Naive thymus-derived CD4-positive, alpha-beta T cell (primary cell): ENCODE results near the gene ALPI. TPM values are rescaled to one million over a fixed set of nuclear protein-coding genes. Genes with fewer than 3 reads are reported as not detected.

Experiments
- ATAC-seq: fragments of 150-1000 bp; cut with Tn5 transposase; 2 replicates; pipeline ENCODE4 v1.10.0; 2021; ENCODE audit warnings: mild to moderate bottlenecking, moderate library complexity
- CTCF ChIA-PET: fragments of 350-600 bp; sonication (Branson Sonifier 250); formaldehyde crosslinking; loops from one replicate; lab custom pipeline; 2021; ENCODE audit warnings: antibody characterized with exemption; lab: Charles Lee
- POLR2A ChIA-PET: fragments of 350-600 bp; sonication (Branson Sonifier 250); formaldehyde crosslinking; loops from one replicate; lab custom pipeline; 2021; ENCODE audit warnings: antibody characterized with exemption, inconsistent platforms; lab: Charles Lee
- DNase-seq, 9 donors: peaks; one replicate each; pipeline versions ENCODE4 v3.0.0 to v3.0.0-alpha.2; 2020 to 2022; ENCODE audit warnings: mixed read lengths in 1 of 9
- H3K27ac ChIP-seq: one replicate; pipeline ENCODE4 v1.7.0; 2013; ENCODE audit warnings: mild to moderate bottlenecking, low read depth, low read length, moderate library complexity
- H3K27me3 ChIP-seq, 2 donors: one replicate each; pipeline ENCODE4 v1.7.0; 2013; ENCODE audit warnings: low read length in 2 of 2, mild to moderate bottlenecking in 2 of 2, moderate library complexity in 2 of 2; ENCODE audit not compliant: control insufficient read depth in 2 of 2, insufficient read depth in 2 of 2
- H3K36me3 ChIP-seq, 3 experiments: 1 replicate in 2 of 3; 2 replicates in 1 of 3; pipeline ENCODE4 v1.7.0; 2013; ENCODE audit warnings: low read length in 3 of 3, mild to moderate bottlenecking in 3 of 3, moderate library complexity in 1 of 3; ENCODE audit not compliant: insufficient read depth in 3 of 3, control insufficient read depth in 2 of 3
- H3K4me1 ChIP-seq, 2 donors: one replicate each; pipeline ENCODE4 v1.7.0; 2013; ENCODE audit warnings: low read length in 2 of 2, mild to moderate bottlenecking in 2 of 2, moderate library complexity in 1 of 2; ENCODE audit not compliant: control insufficient read depth in 2 of 2, insufficient read depth in 2 of 2
- H3K4me3 ChIP-seq: 2 replicates; pipeline ENCODE4 v1.7.0; 2013; ENCODE audit warnings: mild to moderate bottlenecking, low read length
- H3K9me3 ChIP-seq, 3 experiments: 1 replicate in 2 of 3; 2 replicates in 1 of 3; pipeline ENCODE4 v1.7.0; 2013; ENCODE audit warnings: low read length in 3 of 3; ENCODE audit not compliant: control insufficient read depth in 2 of 3
- H3K27ac Mint-ChIP-seq, 9 donors: one replicate each; pipeline ENCODE4 v1.8.0; 2020 to 2022; ENCODE audit warnings: mixed read lengths in 9 of 9, mild to moderate bottlenecking in 8 of 9, moderate library complexity in 5 of 9, inconsistent platforms in 2 of 9
- H3K27me3 Mint-ChIP-seq, 5 donors: one replicate each; pipeline ENCODE4 v1.8.0; 2021 to 2022; ENCODE audit warnings: mixed read lengths in 5 of 5, mild to moderate bottlenecking in 1 of 5
- H3K36me3 Mint-ChIP-seq, 5 donors: one replicate each; pipeline ENCODE4 v1.8.0; 2020 to 2022; ENCODE audit warnings: mixed read lengths in 5 of 5, mild to moderate bottlenecking in 3 of 5, inconsistent platforms in 1 of 5
- H3K4me1 Mint-ChIP-seq, 7 donors: one replicate each; pipeline ENCODE4 v1.8.0; 2020 to 2022; ENCODE audit warnings: mixed read lengths in 7 of 7, mild to moderate bottlenecking in 3 of 7, inconsistent platforms in 1 of 7
- H3K4me3 Mint-ChIP-seq, 10 donors: one replicate each; pipeline ENCODE4 v1.8.0; 2020 to 2022; ENCODE audit warnings: mild to moderate bottlenecking in 10 of 10, mixed read lengths in 10 of 10, moderate library complexity in 6 of 10, inconsistent platforms in 2 of 10
- H3K9me3 Mint-ChIP-seq, 11 donors: one replicate each; pipeline ENCODE4 v1.8.0; 2020 to 2022; ENCODE audit warnings: mixed read lengths in 11 of 11, mild to moderate bottlenecking in 4 of 11, inconsistent platforms in 1 of 11, moderate library complexity in 1 of 11
- intact Hi-C, 2 donors: fragments of 100-400 bp; cut with micrococcal nuclease; formaldehyde crosslinking; loops; one replicate each; pipeline ENCODE4 v1.15.1; 2023
- polyA plus RNA-seq, 2 donors: library from polyadenylated mRNA; unstranded; fragments of 300-500 nt; fragmentation: Illumina TruSeq; gene quantifications; one replicate each; pipeline ENCODE4 v1.2.3, GENCODE V29; 2021
- total RNA-seq, 6 experiments: library from RNA in 5 of 6; stranded (reverse) in 5 of 6; gene quantifications; 1 replicate in 5 of 6; 2 replicates in 1 of 6; pipeline ENCODE4 v1.2.3 and lab custom pipeline; 2021 to 2026

Gene ALPI
- total and polyA plus RNA-seq, 7 experiments from 2014 or later, result not detected

DNA sequence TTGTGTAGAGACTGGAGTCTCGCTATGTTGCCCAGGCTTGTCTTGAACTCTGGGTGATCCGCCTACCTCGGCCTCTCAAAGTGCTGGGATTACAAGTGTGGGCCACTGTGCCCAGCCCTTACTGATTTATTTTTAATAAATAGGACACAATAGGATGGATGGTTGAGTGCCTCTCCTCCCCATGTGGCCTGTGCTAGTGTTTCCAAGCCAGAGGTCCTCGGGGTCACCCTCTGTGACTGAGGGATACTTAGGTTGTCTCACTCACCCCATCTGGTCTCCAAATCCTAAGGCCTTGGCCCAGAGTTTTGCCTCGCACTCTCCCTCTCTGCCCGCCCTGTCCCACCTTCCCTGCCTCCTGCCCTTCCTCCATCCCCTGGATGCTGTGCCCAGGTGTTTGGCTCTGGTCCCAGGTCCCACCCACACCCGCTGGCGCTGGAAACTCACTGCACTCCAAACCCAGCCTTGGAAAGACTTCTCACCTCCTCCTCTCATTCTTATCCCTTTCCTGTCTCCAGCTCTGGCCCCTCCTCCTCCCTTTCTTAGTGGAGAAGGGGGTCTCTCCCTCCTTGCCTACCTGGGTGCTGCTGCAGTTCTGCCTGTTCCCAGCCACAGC, 36.4 kb downstream of the ALPI start:
- H3K36me3 Mint-ChIP-seq, result no peaks in the 10 kb centered on the region
- intact Hi-C loops, result no loop called here
- POLR2A ChIA-PET, result no interaction called here
- Histone ChIP-seq H3K4me1 (no peaks in the 10 kb centered on the region), H3K27ac (no peak overlapping the region), H3K27me3 (no peaks in the 10 kb centered on the region), H3K36me3 (no peaks in the 10 kb centered on the region), H3K4me3 (no peak overlapping the region), H3K9me3 (no peaks in the 10 kb centered on the region)
- peaks cover 0 to 5% (median 4%) of the 10 kb centered on the region in 7 donors for H3K4me1 Mint-ChIP-seq
- DNase-seq (no peak), ATAC-seq (no peak)
- H3K27me3 Mint-ChIP-seq, result peaks cover 20 to 38% (median 25%) of the 10 kb centered on the region in 5 donors
- no peak overlapping the region for H3K4me3 Mint-ChIP-seq
- no peak overlapping the region for H3K27ac Mint-ChIP-seq
- CTCF ChIA-PET, result no interaction called here
- H3K9me3 Mint-ChIP-seq, result no peaks in the 10 kb centered on the region

DNA sequence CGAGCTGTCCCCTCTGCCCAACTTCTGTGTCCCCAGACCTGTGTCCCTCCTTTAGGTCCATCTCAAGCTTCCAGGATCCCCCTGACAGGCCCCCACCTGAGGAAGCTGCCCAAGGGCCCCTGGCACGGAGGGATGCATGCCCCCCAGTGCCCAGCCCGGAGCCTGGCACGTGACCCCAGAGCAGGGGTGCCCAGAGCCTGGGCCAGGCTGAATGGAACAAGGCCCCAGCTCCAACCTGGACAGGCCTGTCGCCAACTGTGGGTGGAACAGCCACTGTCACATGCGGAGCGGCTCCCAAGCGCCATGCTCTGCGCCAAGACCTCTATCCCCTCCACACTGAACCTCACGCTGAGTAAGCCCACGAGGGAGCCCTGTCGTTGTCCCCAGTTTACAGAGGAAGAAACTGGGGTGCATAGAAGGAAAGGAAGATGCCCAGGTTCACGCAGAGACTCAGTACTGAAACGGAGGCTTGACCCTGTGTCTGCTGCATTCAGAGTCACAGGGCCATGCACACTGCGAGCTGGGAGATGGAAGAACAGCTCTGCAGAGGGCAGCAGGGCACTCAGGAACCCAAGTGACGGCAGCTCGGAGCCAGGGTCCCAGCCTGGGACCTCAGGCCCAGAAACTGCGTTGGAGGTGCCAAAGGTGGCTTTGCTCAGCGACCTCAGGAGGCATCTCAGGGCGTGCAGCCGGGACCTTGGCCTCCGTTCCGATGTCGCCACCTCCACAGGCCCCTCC, 37.2 kb downstream of the ALPI start:
- H3K27me3 Mint-ChIP-seq, result peaks cover 20 to 35% (median 25%) of the 10 kb centered on the region in 5 donors
- CTCF ChIA-PET, result no interaction called here

DNA sequence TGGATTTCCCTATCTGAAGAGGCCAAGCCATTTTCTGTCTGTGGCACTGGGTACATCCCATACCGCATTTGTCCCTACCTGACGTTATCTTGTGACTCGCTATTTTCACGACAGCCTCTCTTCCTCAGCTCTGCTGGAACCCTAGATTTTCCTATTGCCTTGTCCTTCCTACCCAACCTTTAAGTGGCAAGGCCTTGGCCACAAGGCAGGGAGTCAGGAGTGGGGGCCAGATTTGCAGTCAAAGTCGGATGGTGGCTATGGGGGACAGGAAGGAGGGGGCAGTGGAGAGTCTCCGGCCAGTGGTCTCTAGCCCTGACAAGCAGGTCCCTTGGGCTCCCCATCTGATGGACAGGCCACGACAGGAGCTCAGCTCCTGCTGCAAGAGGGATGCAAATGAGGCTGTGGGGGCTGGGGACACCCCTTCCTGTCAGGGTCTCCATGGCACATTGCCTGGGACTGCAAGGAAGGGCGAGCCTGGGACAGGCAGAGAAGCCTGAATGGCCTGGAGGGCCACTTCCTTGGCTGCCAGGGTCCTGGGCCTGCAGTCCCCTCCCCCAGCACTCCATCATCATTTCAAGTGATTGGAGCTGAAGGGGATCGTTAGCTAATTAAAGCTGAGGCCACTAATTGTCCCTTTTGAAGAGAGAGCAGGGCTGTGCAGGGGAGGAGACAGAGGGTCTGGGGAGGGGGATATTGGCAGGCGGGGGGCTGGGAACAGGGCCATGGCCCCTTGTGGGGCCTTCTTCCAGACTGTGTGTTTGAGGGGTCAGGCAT, 37.9 kb downstream of the ALPI start:
- H3K36me3 Mint-ChIP-seq, result no peaks in the 10 kb centered on the region

More for the DNA sequence above, 37.2 kb downstream of the ALPI start:
- Mint-ChIP-seq H3K27ac (no peak overlapping the region), H3K4me3 (no peak overlapping the region), H3K36me3 (no peaks in the 10 kb centered on the region), H3K4me1 (peaks cover 0 to 5% (median 4%) of the 10 kb centered on the region in 7 donors), H3K9me3 (no peaks in the 10 kb centered on the region)
- H3K4me3 ChIP-seq, result no peak overlapping the region
- POLR2A ChIA-PET, result no interaction called here
- DNase-seq, result no peak
- no peaks in the 10 kb centered on the region for H3K27me3 ChIP-seq
- no peaks in the 10 kb centered on the region for H3K36me3 ChIP-seq
- no peaks in the 10 kb centered on the region for H3K9me3 ChIP-seq
- H3K4me1 ChIP-seq, result no peaks in the 10 kb centered on the region
- H3K27ac ChIP-seq, result no peak overlapping the region
- intact Hi-C loops, result no loop called here
- ATAC-seq, result no peak

DNA sequence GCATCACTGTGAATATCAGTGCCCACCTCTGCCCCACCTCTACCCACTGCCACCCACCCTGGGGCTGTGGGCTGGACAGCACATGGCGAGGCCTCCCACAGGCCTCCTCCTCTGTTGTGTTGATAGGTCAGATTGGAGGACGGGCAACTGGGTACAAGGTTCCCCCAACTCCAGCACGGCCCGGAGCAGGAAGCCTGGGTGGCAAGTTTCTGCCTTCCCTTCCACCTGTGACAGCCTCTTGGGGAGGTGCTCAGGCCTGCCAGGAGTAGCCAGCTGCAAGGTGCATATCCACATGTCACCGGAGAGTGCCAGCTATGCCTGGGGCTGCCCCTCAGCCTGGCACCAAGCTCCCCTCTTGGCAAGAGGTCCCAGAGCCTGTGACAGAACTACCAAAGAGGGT, 38.6 kb downstream of the ALPI start:
- no peak overlapping the region for H3K27ac ChIP-seq
- no peaks in the 10 kb centered on the region for H3K9me3 ChIP-seq
- H3K4me3 Mint-ChIP-seq, result no peak overlapping the region

More for the DNA sequence above, 37.9 kb downstream of the ALPI start:
- Mint-ChIP-seq H3K4me3 (no peak overlapping the region), H3K27ac (no peak overlapping the region), H3K9me3 (no peaks in the 10 kb centered on the region), H3K4me1 (peaks cover 0 to under 1% (median under 1%) of the 10 kb centered on the region in 7 donors), H3K27me3 (peaks cover 21 to 34% (median 26%) of the 10 kb centered on the region in 5 donors)
- H3K27me3 ChIP-seq, result no peaks in the 10 kb centered on the region
- H3K36me3 ChIP-seq, result no peaks in the 10 kb centered on the region
- no peaks in the 10 kb centered on the region for H3K9me3 ChIP-seq
- H3K27ac ChIP-seq, result no peak overlapping the region
- no peak for ATAC-seq
- POLR2A ChIA-PET, result no interaction called here
- no peak overlapping the region for H3K4me3 ChIP-seq
- H3K4me1 ChIP-seq, result no peaks in the 10 kb centered on the region
- CTCF ChIA-PET, result no interaction called here
- intact Hi-C loops, result no loop called here
- peak in 1 of 9 donors; percentile 4 for DNase-seq

DNA sequence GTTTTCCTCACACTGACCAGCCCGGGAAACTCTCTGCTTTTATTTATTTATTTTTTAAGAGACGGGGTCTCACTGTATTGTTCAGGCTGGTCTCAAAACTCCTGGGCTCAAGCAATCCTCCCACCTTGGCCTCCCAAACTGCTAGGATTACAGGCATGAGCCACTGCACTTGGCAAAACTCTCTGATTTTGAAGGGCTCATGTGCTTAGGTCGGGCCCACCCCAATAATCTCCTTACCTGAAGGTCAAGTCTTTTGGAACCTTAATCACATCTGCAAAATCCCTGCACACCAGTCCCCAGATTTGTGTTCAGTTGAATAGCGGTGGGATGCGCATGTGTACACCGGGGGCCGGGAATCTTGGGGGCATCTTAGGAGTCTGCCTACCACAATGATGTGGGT, 39.3 kb downstream of the ALPI start:
- no peak overlapping the region for H3K4me3 ChIP-seq
- Mint-ChIP-seq H3K9me3 (no peaks in the 10 kb centered on the region), H3K27me3 (peaks cover 13 to 25% (median 15%) of the 10 kb centered on the region in 5 donors), H3K36me3 (no peaks in the 10 kb centered on the region), H3K27ac (no peak overlapping the region), H3K4me3 (no peak overlapping the region), H3K4me1 (no peaks in the 10 kb centered on the region)
- no peaks in the 10 kb centered on the region for H3K27me3 ChIP-seq
- H3K27ac ChIP-seq, result no peak overlapping the region
- POLR2A ChIA-PET, result no interaction called here
- ATAC-seq, result no peak
- no peaks in the 10 kb centered on the region for H3K4me1 ChIP-seq
- no peaks in the 10 kb centered on the region for H3K36me3 ChIP-seq
- intact Hi-C loops, result no loop called here
- no peaks in the 10 kb centered on the region for H3K9me3 ChIP-seq
- DNase-seq, result peak in 1 of 9 donors; percentile 0
- CTCF ChIA-PET, result interaction anchor here (0.6 kb wide), 1 partner anchor 1052 kb away, joined by 3 read pairs; no protein-coding TSS in a partner anchor

More for the DNA sequence above, 38.6 kb downstream of the ALPI start:
- no peak for DNase-seq
- no peaks in the 10 kb centered on the region for H3K4me1 Mint-ChIP-seq
- intact Hi-C loops, result no loop called here
- no peak for ATAC-seq
- CTCF ChIA-PET, result no interaction called here
- Histone ChIP-seq H3K4me1 (no peaks in the 10 kb centered on the region), H3K4me3 (no peak overlapping the region), H3K36me3 (no peaks in the 10 kb centered on the region), H3K27me3 (no peaks in the 10 kb centered on the region)
- H3K27ac Mint-ChIP-seq, result no peak overlapping the region
- peaks cover 15 to 28% (median 20%) of the 10 kb centered on the region in 5 donors for H3K27me3 Mint-ChIP-seq
- no peaks in the 10 kb centered on the region for H3K36me3 Mint-ChIP-seq
- H3K9me3 Mint-ChIP-seq, result no peaks in the 10 kb centered on the region
- POLR2A ChIA-PET, result no interaction called here

DNA sequence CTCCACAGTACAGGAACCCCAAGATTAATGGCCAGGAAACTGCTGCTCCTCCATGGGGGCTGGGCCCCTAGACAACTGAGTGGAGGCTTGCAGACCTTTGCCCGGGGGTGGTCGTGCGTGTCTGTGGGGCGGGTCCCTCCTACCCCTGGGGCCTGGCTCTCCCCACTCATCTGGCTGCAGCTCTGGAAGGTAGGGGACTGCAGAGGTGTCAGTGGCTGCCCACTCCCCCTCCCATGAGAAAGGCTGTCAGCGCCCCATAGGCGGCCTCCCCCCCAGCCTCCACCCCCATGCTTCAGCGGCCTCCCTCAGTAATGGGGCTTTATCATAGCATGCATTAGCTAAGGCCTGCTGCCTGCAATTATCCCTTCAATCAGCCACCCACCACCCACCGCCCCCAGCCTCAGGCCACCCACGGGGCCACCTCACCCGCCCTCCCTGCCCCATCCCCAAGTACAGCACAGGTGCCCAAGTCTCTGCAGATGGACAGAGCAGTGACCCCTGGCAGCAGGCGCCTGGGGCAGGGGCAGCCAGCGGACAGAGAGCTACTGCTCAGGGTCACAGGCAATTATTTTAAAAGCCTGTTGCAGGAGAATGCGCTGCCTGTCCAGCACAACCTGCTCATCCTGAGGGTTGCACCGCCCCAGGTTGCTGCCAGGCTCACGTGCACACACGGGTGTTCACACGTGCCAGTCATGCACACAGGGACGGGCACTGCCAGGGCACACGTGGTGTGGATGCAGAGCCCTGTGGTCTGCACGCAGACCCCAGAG, 40.7 kb downstream of the ALPI start:
- no peaks in the 10 kb centered on the region for H3K36me3 ChIP-seq
- Mint-ChIP-seq H3K9me3 (no peaks in the 10 kb centered on the region), H3K36me3 (no peaks in the 10 kb centered on the region), H3K27ac (no peak overlapping the region), H3K27me3 (peaks cover 15 to 23% (median 21%) of the 10 kb centered on the region in 5 donors), H3K4me1 (no peaks in the 10 kb centered on the region), H3K4me3 (no peak overlapping the region)
- POLR2A ChIA-PET, result no interaction called here
- DNase-seq (no peak), ATAC-seq (no peak)
- H3K4me1 ChIP-seq, result no peaks in the 10 kb centered on the region
- H3K27me3 ChIP-seq, result no peaks in the 10 kb centered on the region
- H3K4me3 ChIP-seq, result no peak overlapping the region
- intact Hi-C loops, result no loop called here
- no peaks in the 10 kb centered on the region for H3K9me3 ChIP-seq
- CTCF ChIA-PET, result no interaction called here
- H3K27ac ChIP-seq, result no peak overlapping the region
